Astrocyte (in vitro differentiated cells and primary cell): ENCODE measurements around the gene LDB3. TPM values are rescaled to one million over a fixed set of nuclear protein-coding genes. Genes with fewer than 3 reads are reported as not detected.

Experiments used
- DNase-seq: peaks from one replicate; pipeline ENCODE4 v3.0.0-alpha.2; 2010; ENCODE audit warnings: low read depth
- FAIRE-seq: peaks from 2 replicates; lab custom pipeline; 2011; peaks lifted over from hg19 to GRCh38; lab: Jason Lieb, UNC
- H2AFZ ChIP-seq: 2 replicates; pipeline ENCODE4 v1.6.0; 2012; ENCODE audit warnings: low read depth, low read length, inconsistent platforms
- H3K27ac ChIP-seq: 2 replicates; pipeline ENCODE4 v1.5.1; 2011; ENCODE audit warnings: low read depth, low read length, inconsistent platforms
- H3K27me3 ChIP-seq: 2 replicates; pipeline ENCODE4 v1.6.0; 2011; ENCODE audit warnings: low read length, inconsistent platforms; ENCODE audit not compliant: insufficient read depth
- H3K36me3 ChIP-seq: 2 replicates; pipeline ENCODE4 v1.5.1; 2011; ENCODE audit warnings: low read length, inconsistent platforms; ENCODE audit not compliant: insufficient read depth
- H3K4me1 ChIP-seq: 2 replicates; pipeline ENCODE4 v1.5.1; 2011; ENCODE audit warnings: low read length, inconsistent platforms; ENCODE audit not compliant: insufficient read depth
- H3K4me2 ChIP-seq: 2 replicates; pipeline ENCODE4 v1.6.0; 2012; ENCODE audit warnings: low read length, inconsistent platforms
- H3K4me3 ChIP-seq: 2 replicates; pipeline ENCODE4 v1.5.1; 2011; ENCODE audit warnings: low read depth, mild to moderate bottlenecking, low read length, inconsistent platforms; ENCODE audit not compliant: insufficient read depth
- H3K79me2 ChIP-seq: 2 replicates; pipeline ENCODE4 v1.6.0; 2012; ENCODE audit warnings: mild to moderate bottlenecking, low read length, inconsistent platforms; ENCODE audit not compliant: insufficient read depth
- H3K9ac ChIP-seq: 2 replicates; pipeline ENCODE4 v1.6.0; 2012; ENCODE audit warnings: mild to moderate bottlenecking, low read length, inconsistent platforms
- H3K9me3 ChIP-seq: 2 replicates; pipeline ENCODE4 v1.5.1; 2012; ENCODE audit warnings: low read depth, mild to moderate bottlenecking, low read length, inconsistent platforms; ENCODE audit not compliant: insufficient read depth
- H4K20me1 ChIP-seq: 2 replicates; pipeline ENCODE4 v1.6.0; 2012; ENCODE audit warnings: low read length, inconsistent platforms; ENCODE audit not compliant: insufficient read depth
- H3K27ac Mint-ChIP-seq: one replicate; pipeline ENCODE4 v1.8.0; 2021; ENCODE audit warnings: mild to moderate bottlenecking, mixed read lengths; ENCODE audit not compliant: unreplicated experiment
- H3K27me3 Mint-ChIP-seq: one replicate; pipeline ENCODE4 v1.8.0; 2021; ENCODE audit warnings: low read depth, mixed read lengths; ENCODE audit not compliant: unreplicated experiment
- H3K36me3 Mint-ChIP-seq: one replicate; pipeline ENCODE4 v1.8.0; 2021; ENCODE audit warnings: low read depth, mixed read lengths; ENCODE audit not compliant: unreplicated experiment
- H3K4me1 Mint-ChIP-seq: one replicate; pipeline ENCODE4 v1.8.0; 2021; ENCODE audit warnings: low read depth, mixed read lengths; ENCODE audit not compliant: unreplicated experiment
- H3K4me3 Mint-ChIP-seq: one replicate; pipeline ENCODE4 v1.8.0; 2021; ENCODE audit warnings: mild to moderate bottlenecking, moderate library complexity, mixed read lengths; ENCODE audit not compliant: unreplicated experiment
- H3K9me3 Mint-ChIP-seq: one replicate; pipeline ENCODE4 v1.8.0; 2021; ENCODE audit warnings: mild to moderate bottlenecking, mixed read lengths; ENCODE audit not compliant: unreplicated experiment
- EZH2 ChIP-seq: IDR thresholded peaks from 2 replicates; pipeline ENCODE4 v1.6.1; 2012; ENCODE audit warnings: mild to moderate bottlenecking, low read length, inconsistent platforms; ENCODE audit not compliant: insufficient read depth
- total RNA-seq: library from RNA; stranded (reverse); gene quantifications from 2 replicates; pipeline ENCODE4 v1.2.1, GENCODE V29; 2021
- TF ChIP-seq, protein P1 (sequence below): IDR thresholded peaks from 2 replicates; pipeline ENCODE4 v1.5.1; 2011; ENCODE audit warnings: low read depth, mild to moderate bottlenecking, inconsistent platforms, low read length, moderate library complexity; ENCODE audit not compliant: insufficient read depth

LDB3 gene
- total RNA-seq, 1 donor from 2014 or later = 3.5 TPM

DNA sequence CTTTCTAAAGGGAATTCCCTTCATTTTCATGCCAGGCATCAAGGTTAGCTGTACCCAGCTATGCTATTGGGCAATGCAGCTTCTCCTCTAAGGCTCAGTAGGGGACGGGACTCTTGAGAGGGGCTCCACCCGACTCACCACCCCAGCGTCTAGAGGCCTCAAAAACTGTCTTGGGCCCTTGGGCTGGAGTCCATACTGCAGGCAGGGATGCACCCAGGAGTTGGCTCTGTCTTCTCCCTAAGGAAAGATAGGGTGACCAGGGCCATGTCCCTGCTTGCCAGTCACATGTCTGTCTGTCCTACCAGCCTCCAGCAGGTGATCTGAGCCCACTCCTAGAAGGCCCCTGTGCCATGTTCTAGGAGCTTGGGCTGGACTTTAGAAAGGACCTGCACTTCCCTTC, 12.7 kb upstream of the LDB3 start:
- Histone ChIP-seq H2AFZ (no peak overlapping the region), H3K4me1 (peaks cover 13% of the 10 kb centered on the region), H3K79me2 (no peaks in the 10 kb centered on the region), H3K9ac (no peak overlapping the region), H3K9me3 (no peaks in the 10 kb centered on the region), H3K4me3 (no peak overlapping the region), H3K27me3 (no peaks in the 10 kb centered on the region), H4K20me1 (no peaks in the 10 kb centered on the region), H3K27ac (no peak overlapping the region), H3K36me3 (no peaks in the 10 kb centered on the region), H3K4me2 (no peak overlapping the region)
- no peak for DNase-seq
- Mint-ChIP-seq H3K4me1 (peaks cover 3% of the 10 kb centered on the region), H3K27me3 (peaks cover 31% of the 10 kb centered on the region), H3K9me3 (peaks cover 2% of the 10 kb centered on the region), H3K27ac (no peak overlapping the region), H3K4me3 (no peak overlapping the region), H3K36me3 (peaks cover 4% of the 10 kb centered on the region)
- no peak for TF ChIP-seq EZH2
- TF ChIP-seq, protein P1, sequence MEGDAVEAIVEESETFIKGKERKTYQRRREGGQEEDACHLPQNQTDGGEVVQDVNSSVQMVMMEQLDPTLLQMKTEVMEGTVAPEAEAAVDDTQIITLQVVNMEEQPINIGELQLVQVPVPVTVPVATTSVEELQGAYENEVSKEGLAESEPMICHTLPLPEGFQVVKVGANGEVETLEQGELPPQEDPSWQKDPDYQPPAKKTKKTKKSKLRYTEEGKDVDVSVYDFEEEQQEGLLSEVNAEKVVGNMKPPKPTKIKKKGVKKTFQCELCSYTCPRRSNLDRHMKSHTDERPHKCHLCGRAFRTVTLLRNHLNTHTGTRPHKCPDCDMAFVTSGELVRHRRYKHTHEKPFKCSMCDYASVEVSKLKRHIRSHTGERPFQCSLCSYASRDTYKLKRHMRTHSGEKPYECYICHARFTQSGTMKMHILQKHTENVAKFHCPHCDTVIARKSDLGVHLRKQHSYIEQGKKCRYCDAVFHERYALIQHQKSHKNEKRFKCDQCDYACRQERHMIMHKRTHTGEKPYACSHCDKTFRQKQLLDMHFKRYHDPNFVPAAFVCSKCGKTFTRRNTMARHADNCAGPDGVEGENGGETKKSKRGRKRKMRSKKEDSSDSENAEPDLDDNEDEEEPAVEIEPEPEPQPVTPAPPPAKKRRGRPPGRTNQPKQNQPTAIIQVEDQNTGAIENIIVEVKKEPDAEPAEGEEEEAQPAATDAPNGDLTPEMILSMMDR = no peak
- FAIRE-seq = no peak

DNA sequence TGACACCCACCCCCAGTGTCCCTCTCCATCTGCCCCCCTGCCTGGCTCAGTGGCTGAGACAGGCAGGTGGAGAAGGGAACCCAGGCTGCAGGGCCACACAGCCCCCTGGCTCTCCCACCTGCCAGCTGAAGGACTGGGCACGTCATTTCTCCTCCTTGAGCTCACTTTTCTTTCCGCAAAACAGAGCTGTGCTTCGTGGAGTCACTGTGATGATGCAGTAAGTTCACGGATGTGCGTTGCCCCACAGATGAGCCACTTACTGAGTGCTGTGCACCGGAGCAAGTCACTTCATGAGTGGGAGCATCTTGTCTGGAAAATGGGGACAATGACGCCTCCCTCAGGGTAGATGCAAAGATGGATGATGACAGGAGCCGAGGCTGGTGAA, 11.3 kb upstream of the LDB3 start:
- Histone ChIP-seq H3K4me2 (no peak overlapping the region), H3K4me3 (no peak overlapping the region), H3K9ac (no peak overlapping the region), H4K20me1 (no peaks in the 10 kb centered on the region), H3K27ac (no peak overlapping the region), H3K4me1 (peaks cover 13% of the 10 kb centered on the region), H3K36me3 (no peaks in the 10 kb centered on the region), H3K79me2 (no peaks in the 10 kb centered on the region), H3K27me3 (no peaks in the 10 kb centered on the region), H2AFZ (no peak overlapping the region), H3K9me3 (no peaks in the 10 kb centered on the region)
- FAIRE-seq = no peak
- no peak for TF ChIP-seq EZH2
- TF ChIP-seq, protein P1 = no peak
- Mint-ChIP-seq H3K4me3 (no peak overlapping the region), H3K27ac (peak overlapping the region; percentile 64), H3K9me3 (peaks cover 2% of the 10 kb centered on the region), H3K27me3 (peaks cover 24% of the 10 kb centered on the region), H3K36me3 (peaks cover 4% of the 10 kb centered on the region), H3K4me1 (peaks cover 3% of the 10 kb centered on the region)
- DNase-seq = no peak

DNA sequence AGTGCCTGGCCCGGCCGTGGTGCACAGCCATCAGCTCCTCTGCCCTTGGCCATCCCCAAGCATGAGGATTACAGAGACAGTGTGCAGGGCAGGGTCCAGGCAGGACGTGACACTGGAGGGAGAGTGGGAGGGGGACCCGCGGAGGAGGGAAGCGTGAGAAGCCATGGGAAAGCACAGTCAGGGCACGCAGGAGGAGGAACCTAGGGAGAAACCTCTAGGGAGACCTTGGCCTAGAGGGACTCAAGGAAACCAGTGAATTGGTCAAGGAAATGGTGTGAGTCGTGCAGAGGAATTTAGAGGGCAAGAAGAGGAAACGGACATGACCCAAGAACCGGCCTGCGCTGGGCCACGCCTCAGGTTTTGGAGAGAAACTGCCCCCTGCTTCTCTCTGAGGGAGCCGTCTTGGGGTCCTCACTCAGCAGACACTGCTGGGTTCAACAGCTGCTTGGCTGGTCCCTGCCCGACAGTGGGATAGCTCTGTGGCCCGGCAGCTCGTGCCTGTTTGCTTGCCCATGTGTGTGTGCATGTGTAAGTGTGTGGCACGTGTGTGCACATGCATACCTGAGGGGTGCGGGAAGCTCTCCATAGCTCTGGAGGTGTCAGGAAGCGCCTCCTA, 10.8 kb upstream of the LDB3 start:
- Histone ChIP-seq H2AFZ (no peak overlapping the region), H3K4me2 (no peak overlapping the region), H3K79me2 (no peaks in the 10 kb centered on the region), H3K36me3 (no peaks in the 10 kb centered on the region), H4K20me1 (no peaks in the 10 kb centered on the region), H3K4me3 (no peak overlapping the region), H3K27ac (no peak overlapping the region), H3K27me3 (no peaks in the 10 kb centered on the region), H3K9me3 (no peaks in the 10 kb centered on the region), H3K4me1 (peaks cover 10% of the 10 kb centered on the region), H3K9ac (no peak overlapping the region)
- H3K27me3 Mint-ChIP-seq = peaks cover 22% of the 10 kb centered on the region
- H3K27ac Mint-ChIP-seq = peak overlapping the region; percentile 64
- no peak for DNase-seq
- H3K4me1 Mint-ChIP-seq = peaks cover 3% of the 10 kb centered on the region
- peaks cover 4% of the 10 kb centered on the region for H3K36me3 Mint-ChIP-seq
- no peak overlapping the region for H3K4me3 Mint-ChIP-seq
- no peak for TF ChIP-seq EZH2
- TF ChIP-seq, protein P1 = no peak
- no peak for FAIRE-seq
- peaks cover 2% of the 10 kb centered on the region for H3K9me3 Mint-ChIP-seq
